H1 (cell line): Measurements from ENCODE around the gene KIAA1755. TPM values are rescaled to one million over a fixed set of nuclear protein-coding genes. Genes with fewer than 3 reads are reported as not detected.

Source experiments
- ATF3 ChIP-seq: IDR thresholded peaks from 2 replicates; pipeline ENCODE4 v1.6.1; 2011; ENCODE audit warnings: low read depth, mild to moderate bottlenecking, low read length; ENCODE audit not compliant: insufficient read depth
- BRCA1 ChIP-seq: IDR thresholded peaks from 2 replicates; pipeline ENCODE4 v1.6.1; 2012; ENCODE audit warnings: low read depth, low read length, improper control_type of control experiment
- CHD1 ChIP-seq: IDR thresholded peaks from 2 replicates; pipeline ENCODE4 v1.6.1; 2012; ENCODE audit warnings: low read depth, low read length, improper control_type of control experiment
- CHD2 ChIP-seq: IDR thresholded peaks from 2 replicates; pipeline ENCODE4 v1.6.1; 2012; ENCODE audit warnings: low read length, improper control_type of control experiment
- CHD7 ChIP-seq: fragments of 300-600 bp; sonication (generic); IDR thresholded peaks from 2 replicates; pipeline ENCODE4 v1.7.1; 2012; ENCODE audit warnings: low read length, moderate library complexity, mild to moderate bottlenecking, inconsistent platforms; ENCODE audit not compliant: insufficient replicate concordance
- CREB1 ChIP-seq: IDR thresholded peaks from 2 replicates; pipeline ENCODE4 v1.6.1; 2012; ENCODE audit warnings: inconsistent platforms
- EGR1 ChIP-seq: IDR thresholded peaks from 2 replicates; pipeline ENCODE4 v1.6.1; 2011; ENCODE audit warnings: low read depth, low read length, borderline replicate concordance
- HDAC6 ChIP-seq: IDR thresholded peaks from one replicate; pipeline ENCODE4 v1.7.1; 2012; ENCODE audit warnings: low read depth, mild to moderate bottlenecking, inconsistent platforms, low read length, moderate library complexity
- KDM5A ChIP-seq: fragments of 200-600 bp; IDR thresholded peaks from 2 replicates; pipeline ENCODE4 v1.7.1; 2012; ENCODE audit warnings: mild to moderate bottlenecking, low read length, inconsistent platforms, mixed read lengths
- POLR2A ChIP-seq, 2 experiments: IDR thresholded peaks; 1 replicate in 1 of 2; 2 replicates in 1 of 2; pipeline ENCODE4 v1.6.1; 2011; ENCODE audit warnings: low read depth in 2 of 2, low read length in 2 of 2, mild to moderate bottlenecking in 2 of 2; ENCODE audit errors: control extremely low read depth in 1 of 2
- RXRA ChIP-seq: IDR thresholded peaks from 2 replicates; pipeline ENCODE4 v1.6.1; 2011; ENCODE audit warnings: low read depth, mild to moderate bottlenecking, low read length, moderate library complexity; ENCODE audit not compliant: insufficient read depth
- SP1 ChIP-seq: IDR thresholded peaks from 2 replicates; pipeline ENCODE4 v1.6.1; 2011; ENCODE audit warnings: low read depth, low read length
- SP2 ChIP-seq: IDR thresholded peaks from 2 replicates; pipeline ENCODE4 v1.6.1; 2012; ENCODE audit warnings: mild to moderate bottlenecking, low read length, inconsistent platforms
- TEAD4 ChIP-seq: IDR thresholded peaks from 2 replicates; pipeline ENCODE4 v1.6.1; 2012; ENCODE audit warnings: low read depth, low read length, inconsistent platforms, mixed read lengths
- polyA plus RNA-seq, 7 experiments: library from polyadenylated mRNA; depleted of rRNA in 3 of 7; stranded (reverse) in 5 of 7; unstranded in 2 of 7; fragments of >200 nt in 5 of 7; fragments of 200-250 nt in 2 of 7; gene quantifications; 1 replicate in 5 of 7; 2 replicates in 1 of 7; 4 replicates in 1 of 7; pipeline versions ENCODE4 v1.2.1 to v1.2.3, GENCODE V29; 2011 to 2013; ENCODE audit warnings: missing spikeins in 2 of 7, mixed read lengths in 2 of 7
- total RNA-seq: library from RNA; stranded (reverse); fragmentation: NEBNext Ultra II Directional; extraction: Animal tissue kit (Norgen Biotek cat#: 25700); gene quantifications from 2 replicates; pipeline ENCODE4 v1.2.1, GENCODE V29; 2021

The KIAA1755 gene
- total and polyA plus RNA-seq, 2 of the 8 experiments (the other 6 are each of a cell fraction or from before 2014, with no cell fraction given) = 0.23 TPM; not detected in 1

- TF ChIP-seq CHD7 = no peak
- TF ChIP-seq EGR1 = no peak
- TF ChIP-seq KDM5A = no peak
- TF ChIP-seq TEAD4 = no peak
- TF ChIP-seq CHD2 = no peak
- TF ChIP-seq HDAC6 = no peak
- TF ChIP-seq CREB1 = no peak
- TF ChIP-seq BRCA1 = no peak
- no peak for TF ChIP-seq POLR2A (IDR thresholded peaks at IDR 0.05; ENCODE audit: control extremely low read depth in 1 of 2, low read depth in 2 of 2, low read length in 2 of 2)
- TF ChIP-seq RXRA = no peak
- TF ChIP-seq SP1 = no peak
- TF ChIP-seq ATF3 = no peak
- no peak for TF ChIP-seq SP2
- TF ChIP-seq CHD1 = no peak
Measured at GRCh38 chr20:38208523-38208922, 52.0 kb downstream of the KIAA1755 start (continued).
